ENCODE data around the gene CBR3.

CBR3 gene

GRCh38 chr21:36104317-36105300, 30.3 kb upstream of the CBR3 start:
- no peak overlapping the region for H3K4me3 ChIP-seq (replicated peaks; ENCODE audit: low read depth, low read length)
- TF ChIP-seq CTCF (IDR thresholded peaks at IDR 0.05; ENCODE audit: low read depth, low read length, missing control alignments) = peak; percentile 61
- no peak for DNase-seq (ENCODE audit: extremely low read depth, low read depth)

- no peak overlapping the region for H3K4me3 ChIP-seq (replicated peaks; ENCODE audit: low read depth, low read length)
- no peak for TF ChIP-seq CTCF (IDR thresholded peaks at IDR 0.05; ENCODE audit: low read depth, low read length, missing control alignments)
- no peak for DNase-seq (ENCODE audit: extremely low read depth, low read depth)
Measured at GRCh38 chr21:36105327-36105842, 29.5 kb upstream of the CBR3 start.

DNA sequence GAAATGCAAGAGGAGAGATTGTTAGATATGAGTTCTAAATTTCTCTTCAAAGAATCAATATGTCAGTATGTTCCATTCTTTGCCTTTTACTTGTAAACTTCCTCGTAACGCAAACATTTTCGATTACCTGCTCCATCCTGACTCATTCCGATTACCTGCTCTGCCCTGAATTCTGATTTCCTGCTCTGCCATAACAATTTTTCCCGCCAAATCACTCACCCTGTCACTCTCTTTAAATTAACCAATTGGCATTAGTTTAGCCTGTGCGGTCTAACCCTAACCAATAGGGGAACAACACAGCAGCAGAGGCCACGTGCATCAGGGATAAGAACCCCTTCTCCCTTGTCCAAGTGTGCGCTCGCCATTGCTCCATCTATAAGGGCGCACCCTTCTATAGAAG, 25.0 kb upstream of the CBR3 start:
- DNase-seq (ENCODE audit: extremely low read depth, low read depth) = no peak
- TF ChIP-seq CTCF (IDR thresholded peaks at IDR 0.05; ENCODE audit: low read depth, low read length, missing control alignments) = no peak
- H3K4me3 ChIP-seq (replicated peaks; ENCODE audit: low read depth, low read length) = no peak overlapping the region

DNA sequence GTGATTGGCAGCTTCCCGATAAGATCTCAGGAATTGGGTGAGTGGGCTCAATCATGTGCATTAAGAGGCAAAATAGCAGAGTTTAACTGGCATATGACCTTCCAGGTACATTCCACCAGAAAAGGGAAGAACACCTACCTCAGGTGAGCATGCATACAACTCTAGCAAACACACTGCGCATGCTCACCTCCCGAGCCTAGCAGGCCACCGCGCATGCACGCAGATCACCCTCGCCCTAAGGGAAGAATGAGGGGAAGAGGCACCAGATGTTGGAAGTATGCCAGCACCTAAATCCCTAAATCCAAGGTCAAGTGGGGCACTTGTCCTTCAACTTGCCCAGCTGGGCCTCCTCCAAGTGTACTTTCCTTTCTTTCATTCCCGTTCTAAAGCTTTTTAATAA, 23.6 kb upstream of the CBR3 start:
- H3K4me3 ChIP-seq (replicated peaks; ENCODE audit: low read depth, low read length) = no peak overlapping the region
- DNase-seq (ENCODE audit: extremely low read depth, low read depth) = no peak
- TF ChIP-seq CTCF (IDR thresholded peaks at IDR 0.05; ENCODE audit: low read depth, low read length, missing control alignments) = no peak

DNA sequence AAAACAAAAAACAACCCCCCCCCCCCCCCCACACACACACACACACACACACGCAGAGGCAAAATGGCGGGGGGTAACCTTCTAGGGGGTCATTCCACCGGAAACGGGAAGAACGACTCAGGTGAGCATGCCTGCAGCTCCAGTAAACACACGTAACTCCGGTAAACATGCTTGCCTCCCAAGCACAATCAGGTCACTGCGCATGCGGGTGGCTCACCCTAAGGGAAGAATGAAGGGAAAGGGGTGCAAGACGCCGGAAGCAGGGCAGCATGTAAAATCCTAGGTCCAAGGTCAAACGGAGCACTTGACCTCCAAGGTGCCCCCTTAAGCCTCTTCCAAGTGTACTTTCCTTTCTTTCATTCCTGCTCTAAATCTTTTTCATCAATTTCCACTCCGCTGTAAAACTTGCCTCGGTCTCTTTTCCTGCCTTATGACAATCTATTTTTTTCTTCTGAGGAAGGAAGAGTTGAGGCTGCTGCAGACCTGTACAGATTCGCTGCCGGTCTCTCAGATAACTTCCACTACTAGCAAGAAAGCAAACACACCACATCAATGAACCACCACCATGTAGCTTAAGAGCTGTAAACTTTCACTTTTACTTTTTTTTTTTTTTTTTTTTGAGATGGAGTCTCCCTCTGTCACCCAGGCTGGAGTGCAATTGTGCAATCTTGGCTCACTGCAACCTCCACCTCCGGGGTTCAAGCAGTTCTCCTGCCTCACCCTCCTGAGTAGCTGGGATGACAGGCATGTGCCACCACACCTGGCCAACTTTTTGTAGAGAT, 21.0 kb upstream of the CBR3 start:
- no peak overlapping the region for H3K4me3 ChIP-seq (replicated peaks; ENCODE audit: low read depth, low read length)
- TF ChIP-seq CTCF (IDR thresholded peaks at IDR 0.05; ENCODE audit: low read depth, low read length, missing control alignments) = no peak
- no peak for DNase-seq (ENCODE audit: extremely low read depth, low read depth)

GRCh38 chr21:36115138-36115730, 19.6 kb upstream of the CBR3 start:
- no peak overlapping the region for H3K4me3 ChIP-seq (replicated peaks; ENCODE audit: low read depth, low read length)
- TF ChIP-seq CTCF (IDR thresholded peaks at IDR 0.05; ENCODE audit: low read depth, low read length, missing control alignments) = no peak
- DNase-seq (ENCODE audit: extremely low read depth, low read depth) = no peak
